Muscle of leg (tissue), 11 donors: Measurements from ENCODE around the gene TEAD1. TPM values are rescaled to one million over a fixed set of nuclear protein-coding genes. Genes with fewer than 3 reads are reported as not detected.

Experiments used
- DNase-seq: peaks from one replicate; pipeline ENCODE4 v3.0.0; 2013
- H3K27ac ChIP-seq: one replicate; pipeline ENCODE4 v1.5.1; 2013; ENCODE audit warnings: mild to moderate bottlenecking, low read length, control low read depth
- H3K27me3 ChIP-seq: one replicate; pipeline ENCODE4 v1.6.1; 2013; ENCODE audit warnings: low read length; ENCODE audit not compliant: control insufficient read depth, insufficient read depth
- H3K36me3 ChIP-seq: one replicate; pipeline ENCODE4 v1.6.1; 2013; ENCODE audit warnings: low read length; ENCODE audit not compliant: control insufficient read depth, insufficient read depth
- H3K4me1 ChIP-seq: one replicate; pipeline ENCODE4 v1.6.1; 2013; ENCODE audit warnings: low read length; ENCODE audit not compliant: control insufficient read depth, insufficient read depth
- H3K4me3 ChIP-seq: one replicate; pipeline ENCODE4 v1.5.1; 2013; ENCODE audit warnings: low read length, control low read depth
- H3K9me3 ChIP-seq: replicated peaks from 2 replicates; pipeline ENCODE4 v1.6.1; 2013; ENCODE audit warnings: low read depth, low read length; ENCODE audit not compliant: control insufficient read depth
- WGBS: methylation state at CpG from one replicate; pipeline ENCODE4 v1.1.5; 2013; ENCODE audit warnings: missing lambda C conversion rate; ENCODE audit not compliant: insufficient coverage; 5-methylcytosine and 5-hydroxymethylcytosine counted together
- polyA plus RNA-seq, 8 donors: library from polyadenylated mRNA; unstranded; fragments of 120-200 nt; gene quantifications; one replicate each; pipeline versions ENCODE4 v1.2.1 to v1.2.3, GENCODE V29; 2013; ENCODE audit warnings: inconsistent platforms in 1 of 8, low replicate concordance in 1 of 8; ENCODE audit not compliant: insufficient read length in 8 of 8, insufficient read depth in 1 of 8
- total RNA-seq: library from RNA; stranded (reverse); fragments of 120-200 nt; gene quantifications from one replicate; pipeline ENCODE4 v1.2.4, GENCODE V29; 2013

Gene TEAD1
- total and polyA plus RNA-seq, 9 donors, result 53.9 to 104 (median 81.5) TPM

- 77% methylated on average over 7 of the region's 10 CpGs for WGBS
- Histone ChIP-seq H3K4me3 (no peak overlapping the region), H3K9me3 (no peaks in the 10 kb centered on the region), H3K27ac (no peak overlapping the region), H3K4me1 (no peaks in the 10 kb centered on the region), H3K27me3 (no peaks in the 10 kb centered on the region), H3K36me3 (no peaks in the 10 kb centered on the region)
- DNase-seq, result no peak
These were observed 288.1 kb downstream of the TEAD1 start for GRCh38 chr11:12962306-12962705.

GRCh38 chr11:12963051-12963450 is 288.8 kb downstream of the TEAD1 start:
- Histone ChIP-seq H3K36me3 (no peaks in the 10 kb centered on the region), H3K27me3 (no peaks in the 10 kb centered on the region), H3K9me3 (no peaks in the 10 kb centered on the region), H3K4me1 (no peaks in the 10 kb centered on the region), H3K4me3 (no peak overlapping the region), H3K27ac (no peak overlapping the region)
- 65% methylated on average over 4 of the region's 5 CpGs for WGBS
- no peak for DNase-seq

- 4% methylated on average over 4 of the region's 13 CpGs for WGBS
- peak; percentile 61 for DNase-seq
- no peaks in the 10 kb centered on the region for H3K9me3 ChIP-seq
- H3K27ac ChIP-seq, result no peak overlapping the region
- no peaks in the 10 kb centered on the region for H3K27me3 ChIP-seq
- no peaks in the 10 kb centered on the region for H3K4me1 ChIP-seq
- H3K36me3 ChIP-seq, result no peaks in the 10 kb centered on the region
- H3K4me3 ChIP-seq, result no peak overlapping the region
These were observed 289.7 kb downstream of the TEAD1 start for GRCh38 chr11:12963792-12964536.

GRCh38 chr11:12964650-12965049 is 290.4 kb downstream of the TEAD1 start:
- no peaks in the 10 kb centered on the region for H3K4me1 ChIP-seq
- H3K27me3 ChIP-seq, result no peaks in the 10 kb centered on the region
- no peaks in the 10 kb centered on the region for H3K36me3 ChIP-seq
- no peak for DNase-seq
- 100% methylated on average over 2 of the region's 7 CpGs for whole genome bisulfite sequencing
- no peaks in the 10 kb centered on the region for H3K9me3 ChIP-seq
- no peak overlapping the region for H3K27ac ChIP-seq
- no peak overlapping the region for H3K4me3 ChIP-seq

GRCh38 chr11:12966002-12966401 is 291.8 kb downstream of the TEAD1 start:
- H3K4me3 ChIP-seq, result no peak overlapping the region
- H3K36me3 ChIP-seq, result no peaks in the 10 kb centered on the region
- H3K4me1 ChIP-seq, result no peaks in the 10 kb centered on the region
- WGBS, result 87% methylated on average over 5 of the region's 5 CpGs
- DNase-seq, result no peak
- no peak overlapping the region for H3K27ac ChIP-seq
- H3K9me3 ChIP-seq, result no peaks in the 10 kb centered on the region
- no peaks in the 10 kb centered on the region for H3K27me3 ChIP-seq

- Histone ChIP-seq H3K4me1 (no peaks in the 10 kb centered on the region), H3K27me3 (peaks cover 2% of the 10 kb centered on the region), H3K4me3 (no peak overlapping the region), H3K9me3 (no peaks in the 10 kb centered on the region), H3K27ac (no peak overlapping the region), H3K36me3 (no peaks in the 10 kb centered on the region)
- 83% methylated on average over 1 of the region's 1 CpG for WGBS
- no peak for DNase-seq
These were observed 293.9 kb downstream of the TEAD1 start for GRCh38 chr11:12968101-12968500.

GRCh38 chr11:12968826-12969225 is 294.6 kb downstream of the TEAD1 start:
- Histone ChIP-seq H3K36me3 (no peaks in the 10 kb centered on the region), H3K27ac (no peak overlapping the region), H3K9me3 (no peaks in the 10 kb centered on the region), H3K4me3 (no peak overlapping the region), H3K4me1 (no peaks in the 10 kb centered on the region), H3K27me3 (peaks cover 2% of the 10 kb centered on the region)
- DNase-seq, result no peak
- WGBS, result 79% methylated on average over 2 of the region's 6 CpGs

GRCh38 chr11:12971955-12972354 is 297.7 kb downstream of the TEAD1 start:
- peaks cover 2% of the 10 kb centered on the region for H3K27me3 ChIP-seq
- H3K27ac ChIP-seq, result no peak overlapping the region
- H3K9me3 ChIP-seq, result no peaks in the 10 kb centered on the region
- WGBS, result 20% methylated on average over 1 of the region's 1 CpG
- H3K4me1 ChIP-seq, result no peaks in the 10 kb centered on the region
- DNase-seq, result no peak
- no peaks in the 10 kb centered on the region for H3K36me3 ChIP-seq
- no peak overlapping the region for H3K4me3 ChIP-seq

- Histone ChIP-seq H3K27me3 (peaks cover 2% of the 10 kb centered on the region), H3K9me3 (no peaks in the 10 kb centered on the region), H3K27ac (no peak overlapping the region), H3K4me1 (no peaks in the 10 kb centered on the region), H3K36me3 (no peaks in the 10 kb centered on the region), H3K4me3 (no peak overlapping the region)
- no CpG with 5 or more reads among the region's 1 CpG for WGBS
- DNase-seq, result peak; percentile 21
These were observed 299.4 kb downstream of the TEAD1 start for GRCh38 chr11:12973528-12974181.

- H3K27me3 ChIP-seq, result peaks cover 2% of the 10 kb centered on the region
- no peaks in the 10 kb centered on the region for H3K4me1 ChIP-seq
- 31% methylated on average over 2 of the region's 2 CpGs for WGBS
- H3K27ac ChIP-seq, result no peak overlapping the region
- no peak for DNase-seq
- H3K9me3 ChIP-seq, result no peaks in the 10 kb centered on the region
- no peak overlapping the region for H3K4me3 ChIP-seq
- no peaks in the 10 kb centered on the region for H3K36me3 ChIP-seq
These were observed 301.0 kb downstream of the TEAD1 start for GRCh38 chr11:12975195-12975594.
